Heart left ventricle (tissue), 16 donors: ENCODE measurements around the gene SAMD10. TPM values are rescaled to one million over a fixed set of nuclear protein-coding genes. Genes with fewer than 3 reads are reported as not detected.

ENCODE experiments used
- ATAC-seq, 4 donors: fragments of 200-7000 bp; cut with Tn5 transposase; one replicate each; pipeline ENCODE4 v1.9.1; 2020 to 2022; ENCODE audit warnings: moderate library complexity in 4 of 4, mild to moderate bottlenecking in 3 of 4, moderate number of reproducible peaks in 1 of 4
- DNase-seq, 5 donors: peaks; one replicate each; pipeline ENCODE4 v3.0.0-alpha.2; 2020
- H3K27ac ChIP-seq, 12 donors: fragments of 200-600 bp; sonication (generic) in 4 of 12; one replicate each; pipeline versions ENCODE4 v1.5.0 to v1.8.0; 2016 to 2022; ENCODE audit warnings: mild to moderate bottlenecking in 2 of 12
- H3K27me3 ChIP-seq, 9 donors: fragments of 200-600 bp; sonication (generic) in 2 of 9; one replicate each; pipeline versions ENCODE4 v1.5.1 to v1.8.0; 2016 to 2022; ENCODE audit warnings: mild to moderate bottlenecking in 3 of 9
- H3K36me3 ChIP-seq, 9 donors: fragments of 200-600 bp; sonication (generic) in 2 of 9; one replicate each; pipeline versions ENCODE4 v1.5.0 to v1.8.0; 2018 to 2022; ENCODE audit warnings: mild to moderate bottlenecking in 2 of 9
- H3K4me1 ChIP-seq, 12 donors: fragments of 200-600 bp; sonication (generic) in 4 of 12; one replicate each; pipeline versions ENCODE4 v1.5.0 to v1.8.0; 2016 to 2022; ENCODE audit warnings: mild to moderate bottlenecking in 3 of 12
- H3K4me3 ChIP-seq, 12 donors: fragments of 200-600 bp; sonication (generic) in 4 of 12; one replicate each; pipeline versions ENCODE4 v1.5.0 to v1.8.0; 2017 to 2022; ENCODE audit warnings: mild to moderate bottlenecking in 9 of 12, moderate library complexity in 4 of 12
- H3K9me3 ChIP-seq, 12 donors: fragments of 200-600 bp; sonication (generic) in 4 of 12; one replicate each; pipeline versions ENCODE4 v1.5.0 to v1.8.0; 2016 to 2022; ENCODE audit warnings: mild to moderate bottlenecking in 1 of 12
- POLR2A ChIP-seq, 2 donors: fragments of 450-650 bp; IDR thresholded peaks; one replicate each; pipeline ENCODE4 v1.6.1; 2017; ENCODE audit warnings: antibody characterized with exemption in 2 of 2, mild to moderate bottlenecking in 2 of 2, moderate library complexity in 2 of 2
- WGBS, 4 donors: extraction: QIAGEN DNeasy Blood & Tissue Kit in 2 of 4; methylation state at CpG; one replicate each; pipeline versions ENCODE4 v1.1.5 to v1.1.7; 2013 to 2018; 5-methylcytosine and 5-hydroxymethylcytosine counted together
- intact Hi-C, 10 donors: fragments of 100-400 bp; cut with DNase I; formaldehyde crosslinking; loops; one replicate each; pipeline versions ENCODE4 v1.11.1 to v1.14.2; 2022
- polyA plus RNA-seq, 2 donors: library from polyadenylated mRNA; stranded (reverse); fragments of 200-250 nt; gene quantifications; one replicate each; pipeline ENCODE4 v1.2.3, GENCODE V29; 2013
- total RNA-seq, 9 donors: library from RNA; depleted of rRNA in 2 of 9; stranded (reverse); fragments of >200 nt in 2 of 9; fragmentation: NEBNext Ultra II Directional in 3 of 9; extraction: Animal tissue kit (Norgen Biotek cat#: 25700) in 3 of 9; gene quantifications; one replicate each; pipeline versions ENCODE4 v1.1.0 to v1.2.4, GENCODE V29; 2016 to 2023
- TF ChIP-seq, protein P1 (sequence below), 12 donors: fragments of 200-600 bp; sonication (generic) in 4 of 12; IDR thresholded peaks; one replicate each; pipeline versions ENCODE4 v1.5.0 to v1.8.0; 2018 to 2022; ENCODE audit warnings: antibody characterized with exemption in 12 of 12, mild to moderate bottlenecking in 5 of 12
- donor health status: ischemic (EF 13 %, LVEDD 7.1; RV severe dilation, severe dysfunction).
- donor health status: healthy with polysubstance abuse.
- donor health status: DM: no; HTN: yes; CAD: no.
- donor health status: DM: no; HTN: no; CAD: no.
- donor health status: ischemic (EF 25% LVEDD 6.9; RV normal size, moderate dysfunction).
- donor health status: ischemic (EF 25% LVEDD 5.7; RV mildly dilated, moderate dysfunction).
- donor health status: healthy.
- donor health status: DM: yes; HTN: yes; CAD: no.
- donor health status: ischemic (EF 35%, LVEDD 5.7; RV mildly dilated, moderate dysfunction).
- donor health status: nonischemic (EF 11% LVEDD 7.7; RV severe dilation, severe dysfunction).
- donor health status: DM: yes; HTN: yes; CAD: no.
- donor health status: PGD.
- donor health status: ischemic (EF 29% LVEDD 5.4; RV normal size, mild dysfunction).
- donor health status: nonischemic (EF 23%, LVEDD 6.1; RV moderate dilation, normal function).

Gene SAMD10
- total and polyA plus RNA-seq, 11 donors, result 3.1 to 6.3 (median 4.7) TPM

DNA sequence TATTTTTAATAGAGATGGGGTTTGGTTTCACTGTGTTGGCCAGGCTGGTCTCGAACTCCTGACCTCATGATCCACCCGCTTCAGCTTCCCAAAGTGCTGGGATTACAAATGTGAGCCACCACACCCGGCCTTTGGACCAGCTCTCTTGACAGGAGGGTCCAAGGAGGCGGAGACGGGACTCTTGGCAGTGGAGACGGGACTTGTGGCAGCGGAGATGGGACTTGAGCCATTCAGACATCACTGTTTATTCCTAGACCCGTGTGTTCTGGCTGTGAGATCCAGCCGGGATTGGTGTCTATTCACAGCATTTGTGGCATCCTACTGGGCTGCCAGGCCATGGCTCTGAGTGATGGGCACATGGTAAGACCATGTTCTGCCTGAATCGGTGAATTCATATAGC lies 27.0 kb upstream of the SAMD10 start:
- DNase-seq, result no peak
- peaks cover 3 to 97% (median 89%) of the 10 kb centered on the region in 9 donors for H3K36me3 ChIP-seq
- H3K27ac ChIP-seq, result no peak overlapping the region
- H3K27me3 ChIP-seq, result no peaks in the 10 kb centered on the region
- no peak overlapping the region for H3K4me3 ChIP-seq
- H3K4me1 ChIP-seq, result peaks cover 0 to 19% (median 0%) of the 10 kb centered on the region in 12 donors
- WGBS, 4 donors, result 75 to 88% (median 85%) methylated on average over 10 of the region's 10 CpGs
- intact Hi-C loops, result loop anchor here in 1 of 10 donors (10.0 kb wide), 1 partner anchor 118 kb away; no protein-coding TSS in a partner anchor
- TF ChIP-seq, protein P1, sequence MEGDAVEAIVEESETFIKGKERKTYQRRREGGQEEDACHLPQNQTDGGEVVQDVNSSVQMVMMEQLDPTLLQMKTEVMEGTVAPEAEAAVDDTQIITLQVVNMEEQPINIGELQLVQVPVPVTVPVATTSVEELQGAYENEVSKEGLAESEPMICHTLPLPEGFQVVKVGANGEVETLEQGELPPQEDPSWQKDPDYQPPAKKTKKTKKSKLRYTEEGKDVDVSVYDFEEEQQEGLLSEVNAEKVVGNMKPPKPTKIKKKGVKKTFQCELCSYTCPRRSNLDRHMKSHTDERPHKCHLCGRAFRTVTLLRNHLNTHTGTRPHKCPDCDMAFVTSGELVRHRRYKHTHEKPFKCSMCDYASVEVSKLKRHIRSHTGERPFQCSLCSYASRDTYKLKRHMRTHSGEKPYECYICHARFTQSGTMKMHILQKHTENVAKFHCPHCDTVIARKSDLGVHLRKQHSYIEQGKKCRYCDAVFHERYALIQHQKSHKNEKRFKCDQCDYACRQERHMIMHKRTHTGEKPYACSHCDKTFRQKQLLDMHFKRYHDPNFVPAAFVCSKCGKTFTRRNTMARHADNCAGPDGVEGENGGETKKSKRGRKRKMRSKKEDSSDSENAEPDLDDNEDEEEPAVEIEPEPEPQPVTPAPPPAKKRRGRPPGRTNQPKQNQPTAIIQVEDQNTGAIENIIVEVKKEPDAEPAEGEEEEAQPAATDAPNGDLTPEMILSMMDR (IDR thresholded peaks at IDR 0.05), result no peak
- no peak for TF ChIP-seq POLR2A (IDR thresholded peaks at IDR 0.05)
- ATAC-seq, result no peak
- peaks cover 0 to 4% (median 0%) of the 10 kb centered on the region in 12 donors for H3K9me3 ChIP-seq

GRCh38 chr20:64005394-64005793 lies 26.0 kb upstream of the SAMD10 start:
- 76 to 88% (median 82%) methylated on average over 6 of the region's 6 CpGs for WGBS, 4 donors
- intact Hi-C loops, result loop anchor here in 1 of 10 donors (10.0 kb wide), 1 partner anchor 119 kb away; no protein-coding TSS in a partner anchor
- no peak for TF ChIP-seq POLR2A (IDR thresholded peaks at IDR 0.05)
- TF ChIP-seq, protein P1 (IDR thresholded peaks at IDR 0.05), result no peak
- Histone ChIP-seq H3K36me3 (peaks cover 0 to 97% (median 89%) of the 10 kb centered on the region in 9 donors), H3K4me1 (peaks cover 0 to 19% (median 0%) of the 10 kb centered on the region in 12 donors), H3K27me3 (no peaks in the 10 kb centered on the region), H3K4me3 (no peak overlapping the region), H3K9me3 (peaks cover 0 to 4% (median 0%) of the 10 kb centered on the region in 12 donors), H3K27ac (peak overlapping the region in 1 of 12 donors; percentile 14)
- no peak for ATAC-seq
- DNase-seq, result no peak

GRCh38 chr20:64003960-64004725 lies 24.7 kb upstream of the SAMD10 start:
- no peak for ATAC-seq
- DNase-seq, result no peak
- Histone ChIP-seq H3K4me3 (no peak overlapping the region), H3K27me3 (no peaks in the 10 kb centered on the region), H3K27ac (peak overlapping the region in 1 of 12 donors; percentile 14), H3K4me1 (peaks cover 0 to 19% (median 0%) of the 10 kb centered on the region in 12 donors), H3K36me3 (peaks cover 0 to 97% (median 90%) of the 10 kb centered on the region in 9 donors), H3K9me3 (peaks cover 0 to 4% (median 0%) of the 10 kb centered on the region in 12 donors)
- intact Hi-C loops, result loop anchor here in 1 of 10 donors (10.0 kb wide), 1 partner anchor 121 kb away; no protein-coding TSS in a partner anchor
- WGBS, 4 donors, result 66 to 86% (median 80%) methylated on average over 5 to 7 of the region's 7 CpGs
- no peak for TF ChIP-seq POLR2A (IDR thresholded peaks at IDR 0.05)
- TF ChIP-seq, protein P1 (IDR thresholded peaks at IDR 0.05), result no peak

GRCh38 chr20:64001607-64002011 lies 22.2 kb upstream of the SAMD10 start:
- ATAC-seq, result no peak
- Histone ChIP-seq H3K27ac (no peak overlapping the region), H3K4me1 (peaks cover 0 to 21% (median 0%) of the 10 kb centered on the region in 12 donors), H3K27me3 (no peaks in the 10 kb centered on the region), H3K4me3 (no peak overlapping the region), H3K36me3 (peaks cover 0 to 100% (median 99%) of the 10 kb centered on the region in 9 donors), H3K9me3 (no peaks in the 10 kb centered on the region)
- TF ChIP-seq POLR2A (IDR thresholded peaks at IDR 0.05), result no peak
- TF ChIP-seq, protein P1 (IDR thresholded peaks at IDR 0.05), result no peak
- no peak for DNase-seq
- intact Hi-C loops, result loop anchor here in 1 of 10 donors (10.0 kb wide), 1 partner anchor 123 kb away; no protein-coding TSS in a partner anchor
- 64 to 75% (median 72%) methylated on average over 11 of the region's 11 CpGs for WGBS, 4 donors
